ENCODE results near the gene BMPR1A. TPM values are rescaled to one million over a fixed set of nuclear protein-coding genes. Genes with fewer than 3 reads are reported as not detected.

BMPR1A gene
- total RNA-seq, 4 donors from 2014 or later, result 21.1 to 33.3 (median 26.7) TPM

GRCh38 chr10:86755740-86756510, 494 bp upstream of the BMPR1A start:
- Histone ChIP-seq H3K27ac (peak overlapping the region; percentile 92), H3K4me3 (peak overlapping the region; percentile 82), H3K27me3 (no peaks in the 10 kb centered on the region), H3K36me3 (no peaks in the 10 kb centered on the region), H3K9me3 (no peaks in the 10 kb centered on the region), H3K4me1 (peaks cover 28% of the 10 kb centered on the region)
- peak; percentile 86 to 89 for DNase-seq (ENCODE audit: low spot score in 2 of 2)
- 3% methylated on average over 16 of the region's 89 CpGs for WGBS
- TF ChIP-seq, protein P1, sequence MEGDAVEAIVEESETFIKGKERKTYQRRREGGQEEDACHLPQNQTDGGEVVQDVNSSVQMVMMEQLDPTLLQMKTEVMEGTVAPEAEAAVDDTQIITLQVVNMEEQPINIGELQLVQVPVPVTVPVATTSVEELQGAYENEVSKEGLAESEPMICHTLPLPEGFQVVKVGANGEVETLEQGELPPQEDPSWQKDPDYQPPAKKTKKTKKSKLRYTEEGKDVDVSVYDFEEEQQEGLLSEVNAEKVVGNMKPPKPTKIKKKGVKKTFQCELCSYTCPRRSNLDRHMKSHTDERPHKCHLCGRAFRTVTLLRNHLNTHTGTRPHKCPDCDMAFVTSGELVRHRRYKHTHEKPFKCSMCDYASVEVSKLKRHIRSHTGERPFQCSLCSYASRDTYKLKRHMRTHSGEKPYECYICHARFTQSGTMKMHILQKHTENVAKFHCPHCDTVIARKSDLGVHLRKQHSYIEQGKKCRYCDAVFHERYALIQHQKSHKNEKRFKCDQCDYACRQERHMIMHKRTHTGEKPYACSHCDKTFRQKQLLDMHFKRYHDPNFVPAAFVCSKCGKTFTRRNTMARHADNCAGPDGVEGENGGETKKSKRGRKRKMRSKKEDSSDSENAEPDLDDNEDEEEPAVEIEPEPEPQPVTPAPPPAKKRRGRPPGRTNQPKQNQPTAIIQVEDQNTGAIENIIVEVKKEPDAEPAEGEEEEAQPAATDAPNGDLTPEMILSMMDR (IDR thresholded peaks at IDR 0.05), result no peak
- TF ChIP-seq POLR2AphosphoS5 (IDR thresholded peaks at IDR 0.05) (peak in 1 of 3 donors; percentile 2), POLR2A (IDR thresholded peaks at IDR 0.05) (peak in 1 of 2 donors; percentile 27), EP300 (IDR thresholded peaks at IDR 0.05) (no peak)

DNA sequence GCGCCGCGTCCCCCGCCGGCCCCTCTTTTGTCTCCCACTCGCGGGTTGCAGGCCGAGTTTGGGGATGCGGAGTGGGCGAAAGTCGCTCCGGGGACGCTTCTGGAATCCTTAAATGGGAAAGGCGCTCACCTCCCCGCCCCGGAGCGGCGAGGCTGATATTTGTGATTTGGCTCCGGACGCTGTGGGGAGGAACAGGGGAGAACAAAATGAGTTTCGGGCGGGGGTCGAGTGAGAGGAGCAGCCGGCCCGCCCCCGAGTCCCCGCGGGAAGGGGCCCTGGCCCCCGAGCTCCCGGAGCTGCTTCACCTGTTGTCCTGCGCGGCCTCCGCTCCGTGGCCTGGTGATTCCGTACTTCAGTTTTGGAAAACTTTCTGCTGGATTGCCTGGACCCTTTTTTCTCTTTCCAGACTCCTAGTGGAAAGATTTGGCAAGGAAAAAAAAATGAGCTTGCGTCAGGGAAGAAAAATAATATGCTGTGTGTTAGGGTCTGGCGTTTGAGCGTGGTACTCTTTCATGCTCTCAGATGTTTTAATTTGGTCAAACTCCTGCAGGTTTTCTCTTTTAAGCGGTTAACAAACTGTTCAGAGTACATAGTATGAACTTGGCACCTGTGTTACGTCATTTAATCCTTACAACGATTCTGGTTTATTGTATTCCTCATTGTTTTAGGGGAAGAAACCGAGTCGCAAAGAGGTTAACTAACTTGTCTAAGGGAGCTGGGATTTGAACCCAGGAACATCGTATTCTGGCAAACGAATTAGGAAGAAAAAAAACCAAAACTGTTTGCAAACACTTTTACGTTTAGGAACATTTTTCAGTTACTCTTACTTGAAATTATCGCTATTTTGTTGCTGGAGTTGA, 924 bp downstream of the BMPR1A start:
- 4% methylated on average over 28 of the region's 47 CpGs for WGBS
- DNase-seq (ENCODE audit: low spot score in 2 of 2), result peak in 1 of 2 donors; percentile 72
- peaks cover 28% of the 10 kb centered on the region for H3K4me1 ChIP-seq
- H3K9me3 ChIP-seq, result no peaks in the 10 kb centered on the region
- H3K27ac ChIP-seq, result peak overlapping the region; percentile 92
- H3K27me3 ChIP-seq, result no peaks in the 10 kb centered on the region
- H3K36me3 ChIP-seq, result no peaks in the 10 kb centered on the region
- H3K4me3 ChIP-seq, result peak overlapping the region; percentile 82
- TF ChIP-seq, protein P1 (IDR thresholded peaks at IDR 0.05), result peak in 1 of 2 donors; percentile 15
- TF ChIP-seq POLR2AphosphoS5 (IDR thresholded peaks at IDR 0.05), result no peak
- TF ChIP-seq EP300 (IDR thresholded peaks at IDR 0.05), result no peak

GRCh38 chr10:86758189-86759072, 2.0 kb downstream of the BMPR1A start:
- TF ChIP-seq, protein P1 (IDR thresholded peaks at IDR 0.05), result no peak
- TF ChIP-seq POLR2AphosphoS5 (IDR thresholded peaks at IDR 0.05) (no peak), POLR2A (IDR thresholded peaks at IDR 0.05) (no peak), EP300 (IDR thresholded peaks at IDR 0.05) (no peak)
- Histone ChIP-seq H3K27ac (peak overlapping the region; percentile 92), H3K4me3 (peak overlapping the region; percentile 82), H3K27me3 (no peaks in the 10 kb centered on the region), H3K4me1 (peaks cover 28% of the 10 kb centered on the region), H3K36me3 (no peaks in the 10 kb centered on the region), H3K9me3 (no peaks in the 10 kb centered on the region)
- no peak for DNase-seq (ENCODE audit: low spot score in 2 of 2)
- WGBS, result 21% methylated on average over 9 of the region's 9 CpGs

- 25% methylated on average over 3 of the region's 3 CpGs for WGBS
- no peak for DNase-seq (ENCODE audit: low spot score in 2 of 2)
- H3K4me3 ChIP-seq, result peak overlapping the region; percentile 82
- no peaks in the 10 kb centered on the region for H3K9me3 ChIP-seq
- no peaks in the 10 kb centered on the region for H3K27me3 ChIP-seq
- H3K27ac ChIP-seq, result no peak overlapping the region
- peaks cover 28% of the 10 kb centered on the region for H3K4me1 ChIP-seq
- TF ChIP-seq, protein P1 (IDR thresholded peaks at IDR 0.05), result no peak
- TF ChIP-seq POLR2A (IDR thresholded peaks at IDR 0.05), result no peak
- TF ChIP-seq EP300 (IDR thresholded peaks at IDR 0.05), result no peak
- no peak for TF ChIP-seq POLR2AphosphoS5 (IDR thresholded peaks at IDR 0.05)
- H3K36me3 ChIP-seq, result no peaks in the 10 kb centered on the region
Measured at GRCh38 chr10:86759073-86759672, 2.8 kb downstream of the BMPR1A start.

All from suprapubic skin (tissue), 4 donors.